K562 (cell line): ENCODE data around the gene UBE2QL1.

Experiments
- NR1H2 ChIP-seq: sonication (generic); formaldehyde crosslinking; IDR thresholded peaks from 2 replicates; pipeline ENCODE4 v1.4.0; 2020; ENCODE audit warnings: mild to moderate bottlenecking, missing genetic modification reagents
- POLR2A ChIP-seq: fragments of 450-650 bp; conservative IDR thresholded peaks from 2 replicates; pipeline ENCODE4 v1.6.1; 2016
- RFX5 ChIP-seq: IDR thresholded peaks from 2 replicates; pipeline ENCODE4 v1.6.1; 2011; ENCODE audit warnings: low read depth, mild to moderate bottlenecking, improper control_type of control experiment, low read length
- TCF7L2 ChIP-seq: fragments of 150-350 bp; IDR thresholded peaks from 2 replicates; pipeline ENCODE4 v1.6.1; 2016; ENCODE audit warnings: low read depth, mild to moderate bottlenecking, low read length, moderate library complexity
- ZC3H11A ChIP-seq: IDR thresholded peaks from 2 replicates; pipeline ENCODE4 v1.6.1; 2012; ENCODE audit warnings: low read depth, low read length, improper control_type of control experiment
- ZNF121 ChIP-seq: sonication (generic); formaldehyde crosslinking; conservative IDR thresholded peaks from 2 replicates; pipeline ENCODE4 v1.8.0; 2022; ENCODE audit warnings: missing genetic modification reagents
- ZNF318 ChIP-seq, 2 experiments: fragments of 450-650 bp; IDR thresholded peaks; 2 replicates each; pipeline ENCODE4 v1.6.1; 2016; ENCODE audit warnings: mild to moderate bottlenecking in 2 of 2, borderline replicate concordance in 1 of 2, low read depth in 1 of 2, moderate library complexity in 1 of 2

GRCh38 chr5:6411141-6411540 lies 37.5 kb upstream of the UBE2QL1 start:
- no peak for TF ChIP-seq ZNF121 (CRISPR knock-in tag)
- no peak for TF ChIP-seq TCF7L2
- no peak for TF ChIP-seq NR1H2 (CRISPR knock-in tag)
- no peak for TF ChIP-seq RFX5
- no peak for TF ChIP-seq ZNF318 (IDR thresholded peaks at IDR 0.05; ENCODE audit: borderline replicate concordance in 1 of 2, low read depth in 1 of 2)
- no peak for TF ChIP-seq POLR2A
- TF ChIP-seq ZC3H11A: no peak
